ENCODE measurements around the gene EIPR1.

Gene EIPR1

GRCh38 chr2:3216841-3217495 is 160.7 kb downstream of the EIPR1 start:
- ATAC-seq: no peak
- no peak for TF ChIP-seq CSDC2 (CRISPR knock-in tag; IDR thresholded peaks at IDR 0.05)
- no peak for TF ChIP-seq ZNF8 (CRISPR knock-in tag; IDR thresholded peaks at IDR 0.05)
- TF ChIP-seq ARNTL (CRISPR knock-in tag; IDR thresholded peaks at IDR 0.05; ENCODE audit: borderline replicate concordance, low read depth): no peak
- no peak for TF ChIP-seq PPARA (CRISPR knock-in tag; IDR thresholded peaks at IDR 0.05; ENCODE audit: borderline replicate concordance)
- no peak for TF ChIP-seq TSHZ2 (CRISPR knock-in tag; IDR thresholded peaks at IDR 0.05)
- TF ChIP-seq OSR1 (CRISPR knock-in tag; IDR thresholded peaks at IDR 0.05): no peak
- TF ChIP-seq TOX (CRISPR knock-in tag; IDR thresholded peaks at IDR 0.05; ENCODE audit: borderline replicate concordance): no peak
- TF ChIP-seq ZNF565 (CRISPR knock-in tag; conservative IDR thresholded peaks at IDR 0.05; ENCODE audit: low read depth): no peak
- TF ChIP-seq RARB (CRISPR knock-in tag; IDR thresholded peaks at IDR 0.05): no peak
- no peak for TF ChIP-seq ZFP3 (CRISPR knock-in tag; IDR thresholded peaks at IDR 0.05)
- no peak for TF ChIP-seq GLIS3 (CRISPR knock-in tag; IDR thresholded peaks at IDR 0.05)
- TF ChIP-seq CSRNP3 (CRISPR knock-in tag; IDR thresholded peaks at IDR 0.05): no peak
- no peak for TF ChIP-seq ZFP30 (CRISPR knock-in tag; IDR thresholded peaks at IDR 0.05)
- TF ChIP-seq ESRRG (CRISPR knock-in tag; IDR thresholded peaks at IDR 0.05): no peak
- TF ChIP-seq POU6F1 (CRISPR knock-in tag; IDR thresholded peaks at IDR 0.05; ENCODE audit: borderline replicate concordance, low read depth): no peak
- TF ChIP-seq CREB5 (CRISPR knock-in tag; IDR thresholded peaks at IDR 0.05; ENCODE audit: low read depth): no peak
- no peak for TF ChIP-seq ZC3H10 (CRISPR knock-in tag; IDR thresholded peaks at IDR 0.05)

GRCh38 chr2:3214806-3215404 is 162.7 kb downstream of the EIPR1 start:
- TF ChIP-seq ZNF8 (CRISPR knock-in tag; IDR thresholded peaks at IDR 0.05) (no peak), ZNF565 (CRISPR knock-in tag; conservative IDR thresholded peaks at IDR 0.05; ENCODE audit: low read depth) (no peak), ZFP30 (CRISPR knock-in tag; IDR thresholded peaks at IDR 0.05) (no peak), ZC3H10 (CRISPR knock-in tag; IDR thresholded peaks at IDR 0.05) (no peak), BACH2 (CRISPR knock-in tag; IDR thresholded peaks at IDR 0.05; ENCODE audit: borderline replicate concordance) (no peak), GLIS3 (CRISPR knock-in tag; IDR thresholded peaks at IDR 0.05) (no peak), CREB5 (CRISPR knock-in tag; IDR thresholded peaks at IDR 0.05; ENCODE audit: low read depth) (no peak), TSHZ2 (CRISPR knock-in tag; IDR thresholded peaks at IDR 0.05) (no peak), SNAI2 (CRISPR knock-in tag; IDR thresholded peaks at IDR 0.05) (no peak), CSDC2 (CRISPR knock-in tag; IDR thresholded peaks at IDR 0.05) (no peak), ISL1 (CRISPR knock-in tag; IDR thresholded peaks at IDR 0.05) (no peak), CSRNP3 (CRISPR knock-in tag; IDR thresholded peaks at IDR 0.05) (no peak), TOX (CRISPR knock-in tag; IDR thresholded peaks at IDR 0.05; ENCODE audit: borderline replicate concordance) (no peak), OSR1 (CRISPR knock-in tag; IDR thresholded peaks at IDR 0.05) (no peak), RARB (CRISPR knock-in tag; IDR thresholded peaks at IDR 0.05) (no peak), TCF4 (CRISPR knock-in tag; IDR thresholded peaks at IDR 0.05; ENCODE audit: borderline replicate concordance) (no peak), ZNF70 (CRISPR knock-in tag; IDR thresholded peaks at IDR 0.05) (no peak), ZFP3 (CRISPR knock-in tag; IDR thresholded peaks at IDR 0.05) (no peak), PPARA (CRISPR knock-in tag; IDR thresholded peaks at IDR 0.05; ENCODE audit: borderline replicate concordance) (no peak), ARNTL (CRISPR knock-in tag; IDR thresholded peaks at IDR 0.05; ENCODE audit: borderline replicate concordance, low read depth) (no peak)
- no peak for ATAC-seq
